ENCODE data around the gene TJP1. TPM values are rescaled to one million over a fixed set of nuclear protein-coding genes. Genes with fewer than 3 reads are reported as not detected.

TJP1 gene
- total RNA-seq, 1 experiment from 2014 or later, result 140 TPM

DNA sequence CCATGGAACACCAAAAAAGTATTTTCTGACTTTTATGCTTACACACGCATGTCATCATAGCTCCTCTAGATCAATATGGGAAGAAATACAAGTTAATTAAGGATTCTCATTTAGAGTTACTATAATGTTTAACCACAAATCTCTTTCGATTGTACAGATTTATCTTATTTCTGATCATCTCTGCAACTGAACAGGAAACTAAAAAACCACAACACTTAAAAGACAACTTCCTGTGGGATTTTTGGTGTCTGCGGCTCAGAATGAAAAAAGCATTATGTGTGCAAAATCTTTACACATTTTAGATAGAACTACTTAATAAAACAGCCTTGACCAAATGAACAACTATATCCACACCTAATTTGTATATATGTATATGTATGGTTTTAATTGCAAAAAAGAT is 3.0 kb upstream of the TJP1 start:
- no peaks in the 10 kb centered on the region; a peak in 1 of 7 replicates for H3K36me3 Mint-ChIP-seq (ENCODE audit: insufficient read depth in 1 of 3, low read depth in 3 of 3)
- H3K14ac ChIP-seq (ENCODE audit: insufficient read depth, low read length), result no peak overlapping the region
- H3K4me1 ChIP-seq (ENCODE audit: insufficient read depth, low read length), result peaks cover 3% of the 10 kb centered on the region
- no peak overlapping the region for H3K4ac ChIP-seq (ENCODE audit: low read depth, low read length)
- no peak overlapping the region for H4K5ac ChIP-seq (ENCODE audit: insufficient read length, low read depth, low read length)
- H3K27me3 Mint-ChIP-seq (ENCODE audit: low read depth), result peaks cover 6% of the 10 kb centered on the region
- no peak overlapping the region for H3K4me2 ChIP-seq (ENCODE audit: insufficient read depth, insufficient read length, low read length)
- no peaks in the 10 kb centered on the region for H3K9me3 Mint-ChIP-seq
- no CpG with 5 or more reads among the region's 3 CpGs for WGBS (ENCODE audit: extremely low coverage, insufficient read length, low lambda C conversion rate)
- TF ChIP-seq, protein P1, sequence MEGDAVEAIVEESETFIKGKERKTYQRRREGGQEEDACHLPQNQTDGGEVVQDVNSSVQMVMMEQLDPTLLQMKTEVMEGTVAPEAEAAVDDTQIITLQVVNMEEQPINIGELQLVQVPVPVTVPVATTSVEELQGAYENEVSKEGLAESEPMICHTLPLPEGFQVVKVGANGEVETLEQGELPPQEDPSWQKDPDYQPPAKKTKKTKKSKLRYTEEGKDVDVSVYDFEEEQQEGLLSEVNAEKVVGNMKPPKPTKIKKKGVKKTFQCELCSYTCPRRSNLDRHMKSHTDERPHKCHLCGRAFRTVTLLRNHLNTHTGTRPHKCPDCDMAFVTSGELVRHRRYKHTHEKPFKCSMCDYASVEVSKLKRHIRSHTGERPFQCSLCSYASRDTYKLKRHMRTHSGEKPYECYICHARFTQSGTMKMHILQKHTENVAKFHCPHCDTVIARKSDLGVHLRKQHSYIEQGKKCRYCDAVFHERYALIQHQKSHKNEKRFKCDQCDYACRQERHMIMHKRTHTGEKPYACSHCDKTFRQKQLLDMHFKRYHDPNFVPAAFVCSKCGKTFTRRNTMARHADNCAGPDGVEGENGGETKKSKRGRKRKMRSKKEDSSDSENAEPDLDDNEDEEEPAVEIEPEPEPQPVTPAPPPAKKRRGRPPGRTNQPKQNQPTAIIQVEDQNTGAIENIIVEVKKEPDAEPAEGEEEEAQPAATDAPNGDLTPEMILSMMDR (conservative IDR thresholded peaks at IDR 0.05), result no peak
- no peak overlapping the region for H2BK5ac ChIP-seq (ENCODE audit: insufficient read length, low read length)
- no peak overlapping the region for H4K91ac ChIP-seq (ENCODE audit: insufficient read length, low read depth, low read length)
- H4K20me1 ChIP-seq (ENCODE audit: control insufficient read depth, insufficient read depth, insufficient read length), result no peaks in the 10 kb centered on the region
- H2BK20ac ChIP-seq (ENCODE audit: low read depth, low read length, poor library complexity, severe bottlenecking), result no peak overlapping the region
- no peak overlapping the region for H3K27ac ChIP-seq (ENCODE audit: insufficient read length, low read depth, low read length)
- no peak overlapping the region for H2BK120ac ChIP-seq (ENCODE audit: low read depth, low read length, poor library complexity, severe bottlenecking)
- no peak overlapping the region for H2AFZ ChIP-seq (ENCODE audit: low read length)
- H3K4me1 Mint-ChIP-seq, result peaks cover 9 to 11% of the 10 kb centered on the region in 2 experiments
- no peak overlapping the region for H2AK5ac ChIP-seq (ENCODE audit: insufficient read length, low read length)
- H3K79me1 ChIP-seq (ENCODE audit: insufficient read depth, low read depth, low read length, poor library complexity, severe bottlenecking), result no peaks in the 10 kb centered on the region
- DNase-seq, result no peak
- H3K23me2 ChIP-seq (ENCODE audit: insufficient read length, low read depth, low read length, poor library complexity, severe bottlenecking), result peaks cover 7% of the 10 kb centered on the region
- H4K8ac ChIP-seq (replicated peaks; ENCODE audit: insufficient read length, low read depth, low read length), result no peak overlapping the region
- H2BK15ac ChIP-seq (ENCODE audit: low read depth, low read length), result no peak overlapping the region
- no peak overlapping the region for H3K18ac ChIP-seq (ENCODE audit: insufficient read length, low read depth, low read length)
- H3K23ac ChIP-seq (ENCODE audit: insufficient read length, low read depth, low read length), result no peak overlapping the region
- H3K79me2 ChIP-seq (ENCODE audit: insufficient read depth, low read length), result peaks cover 3% of the 10 kb centered on the region; the same call in 1 of the 2 replicates
- H3K56ac ChIP-seq (ENCODE audit: insufficient read length, low read depth, low read length), result no peak overlapping the region
- H3K9ac ChIP-seq (ENCODE audit: extremely low read depth, insufficient read length, low read length), result no peak overlapping the region
- H3K27me3 ChIP-seq (ENCODE audit: insufficient read depth, low read length), result no peaks in the 10 kb centered on the region
- H2BK12ac ChIP-seq (ENCODE audit: insufficient read length, low read depth, low read length), result no peak overlapping the region
- no peaks in the 10 kb centered on the region for H3K9me3 ChIP-seq (ENCODE audit: control insufficient read depth, low read depth, low read length)
- no peak overlapping the region for H3K27ac Mint-ChIP-seq
- no peak overlapping the region for H3K4me3 Mint-ChIP-seq
- H3T11ph ChIP-seq (ENCODE audit: low read length), result no peak overlapping the region
